GM18498 (cell line): ENCODE data around the gene PRKN.
"Not testable (repeated sequence)": the region's sequence is repeated elsewhere in the genome, so short reads cannot be mapped to it uniquely, and the experiment has no call there.

Experiments
- ATAC-seq: cut with Tn5 transposase; IDR thresholded peaks from one replicate; pipeline ENCODE4 v1.9.1; 2021; ENCODE audit warnings: mild to moderate bottlenecking, moderate library complexity; ENCODE audit not compliant: unreplicated experiment

Gene PRKN

GRCh38 chr6:161542346-161542980 is 1185.1 kb downstream of the PRKN start:
- no peak for ATAC-seq

GRCh38 chr6:161540532-161540931 is 1187.0 kb downstream of the PRKN start:
- ATAC-seq, result no peak

DNA sequence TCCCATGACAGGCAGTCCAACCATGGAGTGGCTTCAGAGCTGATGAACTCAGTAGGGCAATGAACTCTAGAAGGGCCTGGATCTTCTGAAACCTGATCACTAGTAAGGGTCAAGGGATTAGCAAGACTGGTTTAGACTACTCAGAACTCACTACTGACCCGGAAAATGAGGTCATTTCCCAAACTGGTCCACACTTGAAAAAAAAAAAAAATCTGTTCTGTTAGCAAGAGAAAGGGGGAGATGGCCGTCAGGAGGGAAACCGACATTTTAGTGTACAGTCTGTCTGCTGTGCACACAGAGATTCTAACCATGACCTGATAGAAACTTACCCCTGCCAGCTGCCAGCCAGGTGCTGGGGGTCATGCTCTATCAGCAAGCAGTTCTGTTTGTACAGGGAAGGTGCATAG is 1191.3 kb downstream of the PRKN start:
- no peak for ATAC-seq

- ATAC-seq, result no peak
Measured at GRCh38 chr6:161534264-161534873, 1193.2 kb downstream of the PRKN start.

DNA sequence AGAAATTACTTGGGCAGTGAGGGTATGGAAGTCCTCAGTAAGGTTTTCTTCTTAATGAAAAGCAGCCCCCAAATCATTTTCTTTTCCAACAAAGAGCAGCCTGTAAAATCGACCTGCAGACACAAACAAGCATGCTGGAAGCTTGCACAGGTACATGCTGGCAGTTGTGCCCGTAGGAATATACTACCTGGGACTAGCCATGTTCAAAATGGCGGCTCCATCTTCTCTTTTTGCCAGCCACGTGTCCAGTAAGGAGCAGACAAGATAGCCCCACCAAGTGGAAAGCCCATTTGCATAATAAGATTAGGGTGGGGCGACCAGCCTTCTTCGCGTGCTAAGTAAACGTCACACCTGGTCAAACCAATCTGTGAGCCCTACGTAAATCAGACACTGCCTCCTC is 1194.3 kb downstream of the PRKN start:
- no peak for ATAC-seq

GRCh38 chr6:161532536-161532935 is 1195.0 kb downstream of the PRKN start:
- no peak for ATAC-seq

GRCh38 chr6:161526794-161527193 is 1200.8 kb downstream of the PRKN start:
- ATAC-seq, result no peak

DNA sequence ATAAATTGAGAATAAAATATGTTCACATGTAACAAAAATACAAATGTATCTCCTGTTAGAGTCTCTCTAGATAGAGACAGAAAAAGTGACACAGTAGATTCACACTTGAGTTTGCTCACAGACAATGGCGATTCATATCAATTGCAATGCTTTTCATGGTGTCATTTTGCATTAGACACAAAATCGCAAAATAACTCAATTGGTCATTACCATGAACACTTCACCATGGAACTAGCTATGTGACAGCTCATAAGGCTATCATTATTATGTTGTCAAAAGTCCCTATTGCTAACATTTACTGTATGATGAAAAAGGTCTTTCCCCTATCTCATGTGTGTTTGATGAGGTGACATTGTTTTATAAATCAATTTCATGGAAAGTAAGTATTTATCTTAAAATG is 1204.2 kb downstream of the PRKN start:
- ATAC-seq, result no peak

GRCh38 chr6:161522276-161522675 is 1205.3 kb downstream of the PRKN start:
- ATAC-seq, result no peak

GRCh38 chr6:161511447-161512095 is 1216.0 kb downstream of the PRKN start:
- no peak for ATAC-seq

GRCh38 chr6:161508341-161508740 is 1219.2 kb downstream of the PRKN start:
- no peak for ATAC-seq

DNA sequence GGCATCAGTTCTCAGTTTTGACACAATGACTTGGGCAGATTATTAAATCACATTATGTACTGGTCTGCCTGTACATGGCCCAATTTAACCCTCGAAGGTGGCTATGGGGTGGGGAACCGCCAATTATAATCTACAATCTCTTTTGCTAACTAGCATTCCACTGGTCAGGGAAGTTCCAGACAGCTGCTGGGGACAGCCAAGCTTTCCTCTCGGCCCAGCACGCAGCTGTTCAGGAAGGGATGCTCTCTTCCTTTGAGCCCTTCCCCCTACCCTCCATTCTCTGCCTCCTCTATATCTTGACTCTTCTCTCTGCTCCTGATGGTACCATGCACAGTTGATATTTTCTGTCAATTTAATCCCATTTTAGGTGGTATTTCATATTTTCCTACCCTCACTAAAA is 1220.2 kb downstream of the PRKN start:
- ATAC-seq, result no peak

GRCh38 chr6:161503570-161503969 is 1224.0 kb downstream of the PRKN start:
- no peak for ATAC-seq

DNA sequence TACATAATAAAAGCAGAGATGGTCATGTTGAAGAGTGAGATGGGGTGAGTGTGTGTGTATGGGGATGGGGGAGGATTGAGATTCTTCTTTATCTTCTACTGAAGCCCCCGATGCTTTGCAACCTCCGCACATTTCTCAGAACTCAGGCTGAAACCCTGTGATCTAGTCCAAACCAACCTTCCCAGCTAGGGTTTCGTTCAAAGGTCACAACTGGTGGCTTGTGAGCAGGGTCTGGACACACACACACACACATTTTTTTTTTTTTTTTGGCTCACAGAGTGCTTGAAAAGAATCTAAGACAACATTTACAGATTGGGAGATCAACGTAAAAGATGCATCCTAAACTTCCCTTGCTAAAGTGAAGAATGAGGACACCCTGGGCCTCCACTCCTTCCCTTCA is 1228.7 kb downstream of the PRKN start:
- no peak for ATAC-seq

GRCh38 chr6:161498359-161498758 is 1229.2 kb downstream of the PRKN start:
- peak; percentile 71 for ATAC-seq

DNA sequence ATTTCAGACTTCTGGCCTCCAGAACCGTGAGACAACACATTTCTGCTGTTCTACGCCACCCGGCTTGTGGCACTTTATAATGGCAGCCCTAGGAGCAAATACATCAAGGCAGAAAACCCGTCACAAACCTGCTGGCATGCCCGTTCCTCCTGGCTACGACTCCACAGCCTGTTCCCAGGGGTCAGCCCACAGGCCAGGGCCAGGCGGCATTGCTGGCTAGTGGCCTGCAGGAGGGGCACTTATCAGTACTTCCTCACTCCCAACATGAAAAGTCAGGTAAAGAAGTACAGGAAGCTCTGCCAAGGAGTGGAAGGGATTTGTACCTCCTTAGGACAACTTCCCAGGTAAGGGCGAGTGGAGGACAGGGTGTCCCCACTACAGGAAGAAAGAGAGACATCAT is 1230.6 kb downstream of the PRKN start:
- no peak for ATAC-seq

DNA sequence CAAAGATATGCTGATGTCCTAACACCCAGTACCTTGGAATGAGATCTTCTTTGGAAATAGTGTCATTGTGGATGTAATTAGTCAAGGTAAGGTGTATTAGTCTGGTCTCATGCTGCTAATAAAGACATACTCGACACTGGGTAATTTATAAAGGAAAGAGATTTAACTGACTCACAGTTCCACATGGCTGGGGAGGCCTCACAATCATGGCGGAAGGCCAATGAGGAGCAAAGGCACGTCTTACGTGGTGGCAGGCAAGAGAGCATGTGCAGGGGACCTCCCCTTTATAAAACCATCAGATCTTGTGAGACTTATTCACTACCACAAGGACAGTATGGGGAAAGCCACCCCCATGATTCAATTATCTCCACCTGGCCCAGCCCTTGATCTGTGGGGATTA is 1231.3 kb downstream of the PRKN start:
- not testable (repeated sequence) for ATAC-seq

DNA sequence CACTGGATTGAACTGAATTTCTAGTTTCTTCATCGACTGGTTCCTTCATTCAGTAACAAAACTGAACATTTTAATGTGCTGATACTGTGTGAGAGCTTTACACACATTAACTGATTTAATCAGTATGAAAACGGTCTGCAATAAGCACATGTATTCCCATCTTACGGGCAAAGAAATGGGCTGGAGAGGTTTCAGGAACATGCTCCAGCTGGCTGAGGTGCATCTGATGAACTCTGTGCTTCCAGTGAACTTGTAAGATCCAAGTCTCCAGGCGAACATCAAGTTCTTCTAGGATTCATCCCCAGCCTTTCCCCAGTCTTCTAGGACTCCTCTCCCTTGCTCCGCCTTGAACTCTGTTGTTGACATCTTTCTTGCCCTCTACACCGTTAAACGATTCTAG is 1233.0 kb downstream of the PRKN start:
- ATAC-seq, result no peak

DNA sequence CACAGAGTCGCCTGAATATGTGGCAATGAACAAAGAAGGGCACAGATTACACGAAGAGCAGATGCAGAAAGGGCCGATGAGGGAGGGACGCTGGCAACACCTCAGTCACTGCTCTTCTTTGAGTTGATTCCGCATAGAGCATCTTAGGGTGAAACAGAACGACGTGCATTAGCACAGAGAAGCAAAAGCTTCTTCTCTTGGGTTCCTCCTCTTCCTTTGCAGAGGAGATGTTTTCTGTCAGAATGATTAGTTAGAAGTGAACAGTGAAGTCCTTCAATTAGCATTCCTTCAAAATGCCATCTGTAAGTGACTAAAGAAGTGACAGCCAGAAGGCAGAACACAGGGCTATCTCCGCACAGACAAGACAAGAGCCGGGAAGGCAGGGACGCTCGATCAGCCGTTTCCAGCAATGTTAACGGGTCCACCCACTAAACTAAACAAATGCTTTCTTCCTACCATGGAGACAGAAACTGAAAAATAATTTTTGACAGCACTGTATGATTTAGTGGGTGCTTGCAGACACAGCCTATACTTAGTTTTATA is 1233.9 kb downstream of the PRKN start:
- no peak for ATAC-seq

DNA sequence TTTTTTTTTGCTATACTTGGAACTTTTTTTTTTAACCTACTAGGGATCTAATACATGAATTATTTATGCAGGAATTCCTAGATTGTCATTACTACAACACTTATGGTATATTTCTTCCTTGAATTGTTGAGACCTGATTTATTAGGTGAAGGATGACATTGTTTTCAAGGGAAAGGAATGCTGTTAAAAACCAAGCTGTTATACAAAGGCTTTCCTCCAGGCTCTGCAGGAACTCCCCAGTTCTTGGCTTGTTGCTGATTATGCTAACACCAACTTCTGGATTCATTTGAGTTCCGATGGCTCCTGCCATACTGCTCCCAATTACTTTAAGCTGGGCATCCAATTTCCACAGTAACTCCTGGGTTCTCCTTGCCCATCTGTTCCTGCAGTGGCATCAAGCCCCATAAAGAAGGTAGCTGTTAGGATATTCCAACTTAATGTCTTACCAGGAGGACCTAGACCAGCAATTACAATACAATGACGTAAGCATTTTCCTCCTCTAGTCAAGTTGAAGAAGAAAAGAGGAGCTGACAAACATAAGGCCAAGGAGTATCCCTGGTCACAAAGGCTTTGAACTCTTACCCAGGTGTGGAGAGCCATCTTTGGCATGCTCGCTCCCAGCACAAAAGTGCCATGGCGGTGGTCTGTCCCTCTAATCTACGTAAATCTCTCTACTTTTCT is 1237.8 kb downstream of the PRKN start:
- ATAC-seq, result no peak

GRCh38 chr6:161487694-161488093 is 1239.9 kb downstream of the PRKN start:
- ATAC-seq, result no peak

GRCh38 chr6:161487217-161487531 is 1240.4 kb downstream of the PRKN start:
- ATAC-seq, result no peak
